HUES48 (cell line): Measurements from ENCODE around the gene CREB3L4.
A peak's percentile ranks its signal among the peaks of the same experiment; 100 is the strongest.

Experiments
- H3K27ac ChIP-seq: one replicate; pipeline ENCODE4 v1.7.0; 2013; ENCODE audit warnings: low read depth, low read length, inconsistent platforms
- H3K27me3 ChIP-seq: 2 replicates; pipeline ENCODE4 v1.6.1; 2013; ENCODE audit warnings: mild to moderate bottlenecking, low read length; ENCODE audit not compliant: control insufficient read depth, insufficient read depth
- H3K36me3 ChIP-seq: 2 replicates; pipeline ENCODE4 v1.6.1; 2013; ENCODE audit warnings: low read length; ENCODE audit not compliant: control insufficient read depth, insufficient read depth
- H3K4me1 ChIP-seq: 2 replicates; pipeline ENCODE4 v1.6.1; 2013; ENCODE audit warnings: mild to moderate bottlenecking, low read length; ENCODE audit not compliant: control insufficient read depth, insufficient read depth
- H3K4me3 ChIP-seq: 2 replicates; pipeline ENCODE4 v1.5.1; 2013; ENCODE audit warnings: mild to moderate bottlenecking, low read depth, low read length
- H3K9ac ChIP-seq: 2 replicates; pipeline ENCODE4 v1.6.1; 2013; ENCODE audit warnings: mild to moderate bottlenecking, low read depth, low read length, moderate library complexity
- H3K9me3 ChIP-seq: 2 replicates; pipeline ENCODE4 v1.6.1; 2013; ENCODE audit warnings: low read length; ENCODE audit not compliant: control insufficient read depth, insufficient read depth

CREB3L4 gene

DNA sequence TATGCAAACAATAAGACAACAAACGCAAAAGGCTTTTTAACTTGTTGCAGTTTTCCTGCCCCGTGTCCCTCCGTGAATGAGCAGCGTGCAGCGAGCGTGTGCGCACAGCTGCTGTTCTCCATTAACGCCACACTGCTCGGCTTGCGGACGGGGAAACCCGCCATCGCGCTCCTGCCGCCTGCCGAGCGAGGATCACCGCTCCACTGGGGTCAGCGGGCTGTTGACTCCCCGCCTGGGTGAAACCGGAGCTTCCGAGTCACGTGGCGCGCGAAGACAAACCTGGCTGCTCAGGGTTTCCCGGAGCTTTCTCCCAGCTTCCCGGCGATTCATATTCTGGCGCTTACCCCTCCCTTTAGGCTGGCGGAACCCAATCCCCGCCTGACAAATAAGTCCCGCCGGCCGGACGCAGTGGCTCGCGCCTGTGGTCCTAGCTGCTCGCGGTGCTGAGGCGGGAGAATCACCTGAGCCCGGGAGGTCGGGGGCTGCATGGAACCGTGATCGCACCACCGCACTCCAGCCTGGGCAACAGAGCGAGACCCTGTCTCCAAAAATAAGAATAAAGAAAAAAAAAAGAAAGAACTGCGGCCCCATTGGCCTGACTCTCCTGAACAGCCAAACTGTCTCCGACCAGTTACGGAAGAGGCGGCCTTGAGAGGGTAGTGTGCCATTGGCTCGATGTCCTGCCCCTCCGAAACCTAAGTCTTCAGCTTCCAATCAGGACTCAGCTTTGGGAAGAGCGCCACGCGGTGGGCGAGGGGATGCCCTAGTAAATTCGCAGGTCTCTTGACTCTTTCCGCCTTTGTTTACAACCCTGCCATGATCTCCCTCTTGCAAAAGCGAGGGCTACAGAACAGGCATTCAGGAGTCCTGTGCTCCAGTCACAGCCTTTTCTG, at the start of gene CREB3L4:
TSS of gene CREB3L4 (plus strand) at position 796 of the 893 bp plus-strand sequence. CDS start 624 bp downstream, outside the sequence.
- Histone ChIP-seq H3K4me3 (peak within 1 kb of the TSS; percentile 73), H3K9me3 (no peaks in the 10 kb centered on the region), H3K4me1 (peaks cover 22% of the 10 kb centered on the region; the same call in 1 of the 2 replicates), H3K27ac (peak within 1 kb of the TSS; percentile 98), H3K9ac (peak within 1 kb of the TSS; percentile 80), H3K27me3 (no peaks in the 10 kb centered on the region), H3K36me3 (0 out of 2 replicates have a peak, but pooled peaks cover 4% of the 10 kb centered on the region)

DNA sequence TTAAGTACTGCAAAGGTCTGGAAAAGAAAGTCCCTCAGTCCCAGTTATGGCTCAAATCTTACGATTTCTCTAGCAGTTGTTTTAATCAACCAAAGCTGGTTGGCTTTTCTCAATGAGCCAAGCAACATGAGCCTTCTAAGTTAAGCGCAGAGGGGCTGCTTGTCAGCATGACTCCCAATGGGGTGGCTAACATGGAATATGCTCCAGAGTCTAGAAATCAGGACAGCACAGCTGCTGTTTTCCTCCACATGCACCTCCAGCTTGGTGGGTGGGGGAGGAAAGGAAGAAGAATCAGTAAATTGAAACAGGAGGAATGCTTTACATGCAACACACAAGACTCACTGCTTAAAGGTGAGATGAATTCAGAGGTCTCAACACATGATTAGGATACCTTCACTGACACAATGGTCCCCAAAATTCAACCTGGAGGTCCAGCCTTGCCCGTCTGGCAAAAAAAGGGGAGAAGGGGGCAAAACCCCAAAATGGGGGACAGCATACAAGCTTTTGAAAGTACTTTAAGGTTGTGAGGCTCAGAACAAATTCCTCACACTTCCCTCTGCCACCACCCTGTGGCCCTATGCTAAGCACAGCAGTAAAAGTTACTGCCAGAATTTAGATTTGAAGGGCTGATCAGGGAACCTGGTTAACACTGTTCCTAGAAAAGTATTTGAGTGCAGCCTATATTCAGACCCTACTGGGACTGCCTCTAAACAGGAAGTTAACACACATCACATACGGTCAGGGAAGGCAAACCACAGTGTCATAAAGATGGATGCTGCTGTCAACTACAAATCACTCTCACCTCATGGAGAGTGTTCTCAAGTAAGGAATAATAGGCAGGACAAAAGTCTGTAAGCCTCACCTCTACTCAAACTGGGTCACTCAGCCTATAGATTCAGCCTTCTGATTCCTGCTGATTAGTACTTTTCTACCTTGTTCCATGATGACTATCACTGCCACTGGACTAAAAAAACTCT, 47.5 kb upstream of the CREB3L4 start:
- Histone ChIP-seq H3K9ac (peak overlapping the region; percentile 7; the same call in 1 of the 2 replicates), H3K9me3 (no peaks in the 10 kb centered on the region), H3K27me3 (no peaks in the 10 kb centered on the region), H3K4me3 (peak overlapping the region; percentile 100), H3K4me1 (peaks cover 22% of the 10 kb centered on the region), H3K36me3 (peaks cover 14% of the 10 kb centered on the region), H3K27ac (peak overlapping the region; percentile 51)

DNA sequence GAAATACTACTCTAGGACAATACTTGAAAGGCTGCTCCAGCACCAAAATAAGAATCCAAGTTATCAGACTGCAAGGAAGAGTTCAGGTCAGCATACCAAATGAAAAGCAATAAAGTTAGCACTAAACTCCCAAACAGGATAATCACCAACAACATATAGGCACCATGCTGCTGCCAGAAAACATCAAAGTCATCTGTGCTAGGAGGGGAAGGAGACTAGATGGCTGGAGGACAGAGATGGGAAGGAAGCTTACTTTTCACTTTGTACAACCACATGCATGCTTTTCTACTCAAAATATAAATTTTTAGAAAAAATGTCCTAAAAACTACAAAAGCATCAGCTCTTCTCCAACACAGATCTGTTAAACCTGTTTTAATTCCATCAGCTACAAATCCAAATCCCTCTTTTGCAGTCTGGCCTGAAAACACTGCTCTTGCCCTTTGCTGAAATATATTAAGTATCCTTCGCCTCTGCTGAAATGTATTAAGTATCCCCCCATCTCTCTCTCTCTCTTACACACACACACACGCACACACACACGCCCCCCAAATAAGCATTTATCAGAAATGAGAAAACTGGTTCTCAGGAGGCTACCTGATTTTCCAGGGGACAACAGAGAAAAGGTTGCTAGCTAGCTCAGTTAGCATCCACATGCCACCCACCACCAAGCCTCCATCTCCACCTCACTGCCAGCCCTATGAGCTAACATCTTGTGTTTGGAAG, 46.5 kb upstream of the CREB3L4 start:
- no peaks in the 10 kb centered on the region for H3K27me3 ChIP-seq
- peak overlapping the region; percentile 89 for H3K9ac ChIP-seq
- peak overlapping the region; percentile 99 for H3K27ac ChIP-seq
- peaks cover 22% of the 10 kb centered on the region for H3K4me1 ChIP-seq
- H3K9me3 ChIP-seq, result no peaks in the 10 kb centered on the region
- peaks cover 14% of the 10 kb centered on the region for H3K36me3 ChIP-seq
- peak overlapping the region; percentile 100 for H3K4me3 ChIP-seq

DNA sequence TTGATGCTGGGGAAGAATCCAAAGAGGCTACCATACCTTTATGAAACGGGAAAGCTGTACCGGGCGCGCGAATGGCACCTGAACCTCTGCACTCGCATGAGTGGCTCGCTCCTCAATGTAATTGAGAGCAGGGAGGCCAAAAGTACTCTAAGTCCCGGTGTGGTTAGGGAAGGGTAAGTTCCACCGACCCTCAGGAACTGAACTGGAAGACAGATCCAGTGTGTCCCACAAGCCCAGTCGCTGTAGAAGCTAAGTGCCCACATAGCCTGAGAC, 46.0 kb upstream of the CREB3L4 start:
- H3K36me3 ChIP-seq, result peaks cover 14% of the 10 kb centered on the region
- H3K9ac ChIP-seq, result peak overlapping the region; percentile 89
- H3K4me1 ChIP-seq, result peaks cover 22% of the 10 kb centered on the region
- H3K27me3 ChIP-seq, result no peaks in the 10 kb centered on the region
- H3K27ac ChIP-seq, result peak overlapping the region; percentile 99
- peak overlapping the region; percentile 100 for H3K4me3 ChIP-seq
- no peaks in the 10 kb centered on the region for H3K9me3 ChIP-seq

- peaks cover 22% of the 10 kb centered on the region for H3K4me1 ChIP-seq
- H3K27ac ChIP-seq, result peak overlapping the region; percentile 99
- no peaks in the 10 kb centered on the region for H3K9me3 ChIP-seq
- H3K4me3 ChIP-seq, result peak overlapping the region; percentile 100
- H3K9ac ChIP-seq, result peak overlapping the region; percentile 89
- H3K27me3 ChIP-seq, result no peaks in the 10 kb centered on the region
- peaks cover 14% of the 10 kb centered on the region for H3K36me3 ChIP-seq
Observed at GRCh38 chr1:153922076-153922971, 45.4 kb upstream of the CREB3L4 start.

GRCh38 chr1:153922972-153923925, 44.5 kb upstream of the CREB3L4 start, which contains the start of gene GATAD2B:
Gene GATAD2B (minus strand): TSS chr1:153922972. CDS start chr1:153828347, 94,625 bp downstream.
- Histone ChIP-seq H3K27me3 (no peaks in the 10 kb centered on the region), H3K9ac (peak within 1 kb of the TSS; percentile 89), H3K4me3 (peak within 1 kb of the TSS; percentile 100), H3K27ac (peak within 1 kb of the TSS; percentile 99), H3K4me1 (peaks cover 22% of the 10 kb centered on the region), H3K36me3 (peaks cover 12% of the 10 kb centered on the region), H3K9me3 (no peaks in the 10 kb centered on the region)

- H3K4me1 ChIP-seq, result peaks cover 5% of the 10 kb centered on the region
- no peaks in the 10 kb centered on the region for H3K9me3 ChIP-seq
- H3K27ac ChIP-seq, result no peak overlapping the region
- no peak overlapping the region for H3K9ac ChIP-seq
- H3K27me3 ChIP-seq, result no peaks in the 10 kb centered on the region
- H3K4me3 ChIP-seq, result no peak overlapping the region
- peaks cover 22% of the 10 kb centered on the region for H3K36me3 ChIP-seq
Observed at GRCh38 chr1:153926405-153926804, 41.3 kb upstream of the CREB3L4 start.

DNA sequence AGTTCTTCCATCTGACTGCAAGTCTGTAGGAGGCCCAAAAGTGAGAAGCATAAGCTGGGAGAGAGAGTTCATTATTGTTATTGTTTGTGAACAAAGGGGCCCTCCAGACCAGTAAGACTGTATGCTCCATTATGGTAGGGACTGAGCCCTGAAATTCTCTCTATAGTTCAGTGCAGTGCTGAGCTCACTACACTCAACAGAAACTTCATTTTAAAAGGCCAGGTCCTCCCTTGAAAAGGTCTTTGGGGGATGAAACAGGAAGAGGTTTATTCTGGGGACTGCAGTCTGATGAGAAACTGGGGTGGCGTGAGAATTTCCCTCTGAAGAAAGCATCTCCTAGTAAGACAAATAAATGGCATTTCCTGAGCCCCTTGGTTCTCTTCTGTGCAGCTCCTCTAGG, 39.5 kb upstream of the CREB3L4 start:
- Histone ChIP-seq H3K36me3 (peaks cover 36% of the 10 kb centered on the region), H3K27me3 (no peaks in the 10 kb centered on the region), H3K9me3 (no peaks in the 10 kb centered on the region), H3K9ac (no peak overlapping the region), H3K27ac (peak overlapping the region; percentile 6), H3K4me1 (peaks cover 5% of the 10 kb centered on the region; the same call in 1 of the 2 replicates), H3K4me3 (no peak overlapping the region)

DNA sequence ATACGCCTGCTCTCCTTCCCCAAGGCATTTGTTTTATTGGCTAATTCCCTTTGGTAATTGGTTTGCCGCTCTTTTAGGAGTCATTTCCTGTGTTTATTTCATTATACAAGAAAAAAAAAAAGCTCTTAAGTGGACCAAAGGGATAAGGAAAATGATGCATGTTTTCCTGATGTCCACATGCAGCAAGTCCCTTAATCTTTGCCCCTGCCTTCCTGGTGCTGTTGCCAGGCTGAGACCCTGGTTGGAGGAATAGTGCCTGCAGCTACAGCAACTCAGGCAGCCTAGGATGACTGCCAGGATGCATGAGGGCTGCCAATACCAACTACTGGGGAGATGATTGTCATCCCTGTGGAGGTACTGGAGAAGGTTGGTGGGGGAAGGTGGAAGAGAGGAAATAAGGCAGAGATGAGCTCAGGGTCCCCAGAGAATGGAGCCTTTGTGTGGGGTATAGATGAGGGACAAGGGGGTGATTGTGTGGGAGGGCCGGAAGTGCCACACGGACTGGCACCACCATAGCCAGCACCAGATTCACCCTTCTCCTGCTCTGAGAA, 38.8 kb upstream of the CREB3L4 start:
- Histone ChIP-seq H3K9ac (no peak overlapping the region), H3K4me1 (peaks cover 3% of the 10 kb centered on the region; the same call in 1 of the 2 replicates), H3K4me3 (no peak overlapping the region), H3K27me3 (no peaks in the 10 kb centered on the region), H3K9me3 (no peaks in the 10 kb centered on the region), H3K36me3 (peaks cover 42% of the 10 kb centered on the region), H3K27ac (no peak overlapping the region)
